ENCODE measurements around the gene CAMK2D.

DNA sequence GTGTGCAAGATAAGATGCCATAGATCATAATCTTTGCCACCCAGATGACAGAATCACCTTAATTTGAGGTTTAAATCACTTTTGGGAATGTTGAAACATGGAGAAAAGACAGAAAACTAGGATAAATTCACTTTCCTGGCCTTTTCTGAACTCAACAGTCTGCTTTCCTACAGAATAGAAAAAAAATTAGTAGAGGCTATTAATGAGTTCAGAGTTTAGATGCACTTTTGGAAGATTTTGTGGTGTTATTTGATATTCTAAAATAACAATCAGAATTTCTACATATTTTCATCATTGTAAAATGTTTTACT lies 195.9 kb downstream of the CAMK2D start:
- TF ChIP-seq CTCF (IDR thresholded peaks at IDR 0.05; ENCODE audit: borderline replicate concordance, extremely low read depth, low read length, poor library complexity, severe bottlenecking) (no peak), EZH2 (IDR thresholded peaks at IDR 0.05; ENCODE audit: borderline replicate concordance, low read depth, low read length, severe bottlenecking) (no peak)

All from DND-41 (cell line).